ENCODE data around the gene PRSS48. TPM values are rescaled to one million over a fixed set of nuclear protein-coding genes. Genes with fewer than 3 reads are reported as not detected.
"Not testable (repeated sequence)": the region's sequence is repeated elsewhere in the genome, so short reads cannot be mapped to it uniquely, and the experiment has no call there.

Gene PRSS48
- total RNA-seq, 1 donor from 2014 or later: not detected

DNA sequence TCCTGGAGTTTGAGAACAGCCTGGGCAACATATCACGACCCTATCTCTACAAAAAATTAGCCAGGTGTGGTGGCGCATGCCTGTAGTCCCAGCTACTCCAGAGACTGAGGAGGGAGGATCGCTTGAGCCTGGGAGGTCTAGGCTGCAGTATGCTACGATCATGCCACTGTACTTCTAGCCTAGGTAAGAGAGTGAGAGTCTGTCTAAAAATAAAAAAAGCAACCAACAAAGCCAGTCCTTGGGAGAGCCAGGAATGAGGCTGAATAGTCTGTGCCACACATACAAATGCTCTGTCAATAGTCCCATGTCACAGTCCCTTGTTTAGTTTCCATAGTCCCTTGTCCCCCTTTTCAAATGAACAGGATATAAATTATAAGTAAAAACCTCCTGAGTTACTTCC lies 19.3 kb upstream of the PRSS48 start:
- Histone ChIP-seq H3K9me3 (ENCODE audit: control insufficient read depth in 3 of 3, low read length in 3 of 3) (no peaks in the 10 kb centered on the region), H3K27ac (ENCODE audit: low read depth, low read length) (peak overlapping the region; percentile 51), H3K4me1 (ENCODE audit: control insufficient read depth in 3 of 3, insufficient read depth in 3 of 3, low read length in 3 of 3) (peaks cover 3 to 21% (median 7%) of the 10 kb centered on the region in 3 donors), H3K36me3 (ENCODE audit: control insufficient read depth in 3 of 3, insufficient read depth in 3 of 3, low read length in 3 of 3) (no peaks in the 10 kb centered on the region), H3K4me3 (ENCODE audit: low read length in 3 of 3) (no peak overlapping the region), H3K9ac (ENCODE audit: low read depth in 1 of 3, low read length in 3 of 3) (no peak overlapping the region), H3K27me3 (ENCODE audit: control insufficient read depth in 3 of 3, insufficient read depth in 3 of 3, low read length in 3 of 3) (no peaks in the 10 kb centered on the region)

GRCh38 chr4:151259752-151260151 lies 17.2 kb upstream of the PRSS48 start:
- H3K27ac ChIP-seq (ENCODE audit: low read depth, low read length): no peak overlapping the region
- no peaks in the 10 kb centered on the region for H3K27me3 ChIP-seq (ENCODE audit: control insufficient read depth in 3 of 3, insufficient read depth in 3 of 3, low read length in 3 of 3)
- H3K9ac ChIP-seq (ENCODE audit: low read depth in 1 of 3, low read length in 3 of 3): no peak overlapping the region
- peaks cover 9 to 30% (median 17%) of the 10 kb centered on the region in 3 donors for H3K4me1 ChIP-seq (ENCODE audit: control insufficient read depth in 3 of 3, insufficient read depth in 3 of 3, low read length in 3 of 3)
- H3K9me3 ChIP-seq (ENCODE audit: control insufficient read depth in 3 of 3, low read length in 3 of 3): no peaks in the 10 kb centered on the region
- H3K36me3 ChIP-seq (ENCODE audit: control insufficient read depth in 3 of 3, insufficient read depth in 3 of 3, low read length in 3 of 3): no peaks in the 10 kb centered on the region
- H3K4me3 ChIP-seq (ENCODE audit: low read length in 3 of 3): no peak overlapping the region

DNA sequence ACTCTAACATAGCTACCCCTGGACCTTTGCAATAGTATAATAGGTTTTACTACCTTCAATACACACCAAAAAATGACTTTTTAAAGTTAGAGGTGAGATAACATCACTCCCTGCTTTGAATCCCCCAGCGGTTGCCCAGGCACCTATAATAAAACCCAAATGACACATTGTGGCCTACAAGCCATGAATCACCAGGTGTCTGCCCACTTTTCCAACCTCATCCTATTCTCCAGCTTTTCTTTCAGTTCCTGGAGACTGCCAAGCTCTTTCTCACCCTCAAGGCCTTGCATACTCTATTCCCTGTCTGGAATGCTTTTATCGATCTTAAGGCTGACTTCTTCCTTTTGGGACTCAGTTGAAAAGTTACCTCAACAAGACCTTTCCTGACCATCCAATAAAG lies 16.4 kb upstream of the PRSS48 start:
- Histone ChIP-seq H3K9ac (ENCODE audit: low read depth in 1 of 3, low read length in 3 of 3) (no peak overlapping the region), H3K36me3 (ENCODE audit: control insufficient read depth in 3 of 3, insufficient read depth in 3 of 3, low read length in 3 of 3) (no peaks in the 10 kb centered on the region), H3K27ac (ENCODE audit: low read depth, low read length) (no peak overlapping the region), H3K4me1 (ENCODE audit: control insufficient read depth in 3 of 3, insufficient read depth in 3 of 3, low read length in 3 of 3) (peaks cover 9 to 30% (median 17%) of the 10 kb centered on the region in 3 donors), H3K27me3 (ENCODE audit: control insufficient read depth in 3 of 3, insufficient read depth in 3 of 3, low read length in 3 of 3) (no peaks in the 10 kb centered on the region), H3K4me3 (ENCODE audit: low read length in 3 of 3) (no peak overlapping the region), H3K9me3 (ENCODE audit: control insufficient read depth in 3 of 3, low read length in 3 of 3) (no peaks in the 10 kb centered on the region)

- Histone ChIP-seq H3K4me1 (ENCODE audit: control insufficient read depth in 3 of 3, insufficient read depth in 3 of 3, low read length in 3 of 3) (peaks cover 7 to 21% (median 17%) of the 10 kb centered on the region in 3 donors), H3K4me3 (ENCODE audit: low read length in 3 of 3) (no peak overlapping the region), H3K27ac (ENCODE audit: low read depth, low read length) (peak overlapping the region; percentile 31), H3K9me3 (ENCODE audit: control insufficient read depth in 3 of 3, low read length in 3 of 3) (no peaks in the 10 kb centered on the region), H3K36me3 (ENCODE audit: control insufficient read depth in 3 of 3, insufficient read depth in 3 of 3, low read length in 3 of 3) (no peaks in the 10 kb centered on the region), H3K27me3 (ENCODE audit: control insufficient read depth in 3 of 3, insufficient read depth in 3 of 3, low read length in 3 of 3) (no peaks in the 10 kb centered on the region), H3K9ac (ENCODE audit: low read depth in 1 of 3, low read length in 3 of 3) (no peak overlapping the region)
Measured at GRCh38 chr4:151263455-151263854, 13.5 kb upstream of the PRSS48 start.

DNA sequence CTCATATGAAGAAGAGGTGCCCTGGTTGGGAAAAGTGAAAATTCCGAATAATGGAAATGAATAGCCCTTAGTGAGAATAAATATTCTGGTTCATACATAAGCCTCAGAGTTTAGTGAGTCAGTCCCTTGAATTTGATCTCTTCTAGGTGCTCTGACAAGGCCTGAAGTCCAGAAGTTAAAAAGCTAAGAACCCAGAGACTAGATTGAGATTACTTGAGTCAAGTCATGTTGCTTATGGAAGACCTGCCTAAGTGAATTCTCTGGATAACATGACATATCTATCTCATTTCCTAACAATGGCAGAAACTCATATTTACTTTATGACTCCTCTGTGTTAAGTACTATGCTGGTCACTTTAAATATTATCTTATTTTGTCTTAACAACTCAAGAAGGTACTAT lies 10.5 kb upstream of the PRSS48 start:
- Histone ChIP-seq H3K27ac (ENCODE audit: low read depth, low read length) (no peak overlapping the region), H3K9me3 (ENCODE audit: control insufficient read depth in 3 of 3, low read length in 3 of 3) (no peaks in the 10 kb centered on the region), H3K4me3 (ENCODE audit: low read length in 3 of 3) (no peak overlapping the region), H3K27me3 (ENCODE audit: control insufficient read depth in 3 of 3, insufficient read depth in 3 of 3, low read length in 3 of 3) (no peaks in the 10 kb centered on the region), H3K9ac (ENCODE audit: low read depth in 1 of 3, low read length in 3 of 3) (no peak overlapping the region), H3K4me1 (ENCODE audit: control insufficient read depth in 3 of 3, insufficient read depth in 3 of 3, low read length in 3 of 3) (peaks cover 7 to 17% (median 17%) of the 10 kb centered on the region in 3 donors), H3K36me3 (ENCODE audit: control insufficient read depth in 3 of 3, insufficient read depth in 3 of 3, low read length in 3 of 3) (no peaks in the 10 kb centered on the region)

- H3K36me3 ChIP-seq (ENCODE audit: control insufficient read depth in 3 of 3, insufficient read depth in 3 of 3, low read length in 3 of 3): no peaks in the 10 kb centered on the region
- no peak overlapping the region for H3K9ac ChIP-seq (ENCODE audit: low read depth in 1 of 3, low read length in 3 of 3)
- H3K4me1 ChIP-seq (ENCODE audit: control insufficient read depth in 3 of 3, insufficient read depth in 3 of 3, low read length in 3 of 3): peaks cover 7 to 16% (median 14%) of the 10 kb centered on the region in 3 donors
- no peaks in the 10 kb centered on the region for H3K27me3 ChIP-seq (ENCODE audit: control insufficient read depth in 3 of 3, insufficient read depth in 3 of 3, low read length in 3 of 3)
- H3K27ac ChIP-seq (ENCODE audit: low read depth, low read length): no peak overlapping the region
- H3K9me3 ChIP-seq (ENCODE audit: control insufficient read depth in 3 of 3, low read length in 3 of 3): no peaks in the 10 kb centered on the region
- H3K4me3 ChIP-seq (ENCODE audit: low read length in 3 of 3): no peak overlapping the region
Measured at GRCh38 chr4:151267104-151267503, 9.9 kb upstream of the PRSS48 start.

DNA sequence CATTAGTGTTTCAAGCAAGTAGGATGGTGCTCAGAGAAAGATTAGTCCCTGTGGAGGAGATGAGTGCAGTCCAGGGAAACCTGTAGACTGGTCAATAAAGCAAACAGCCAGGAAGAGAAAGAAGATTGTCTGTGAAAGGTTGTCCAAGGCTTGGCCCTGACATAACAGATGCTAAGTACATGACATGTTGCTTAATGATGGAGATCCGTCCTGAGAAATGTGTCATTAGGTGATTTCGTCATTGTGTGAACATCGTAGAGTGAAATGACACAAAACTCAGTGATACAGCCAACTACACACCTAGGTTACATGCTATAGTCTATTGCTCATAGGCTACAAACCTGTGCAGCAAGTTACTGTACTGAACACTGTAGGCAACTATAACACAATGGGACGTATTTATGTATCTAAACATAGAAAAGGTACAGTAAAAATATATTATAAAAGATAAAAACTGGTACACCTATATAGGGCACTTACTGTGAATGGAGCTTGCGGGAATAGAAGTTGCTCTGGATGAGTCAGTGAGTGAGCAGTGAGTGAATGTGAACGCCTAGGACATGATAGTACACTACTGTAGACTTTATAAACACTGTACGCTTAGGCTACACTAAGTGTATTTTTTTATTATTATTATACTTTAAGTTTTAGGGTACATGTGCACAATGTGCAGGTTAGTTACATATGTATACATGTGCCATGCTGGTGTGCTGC lies 9.0 kb upstream of the PRSS48 start:
- Histone ChIP-seq H3K36me3 (ENCODE audit: control insufficient read depth in 3 of 3, insufficient read depth in 3 of 3, low read length in 3 of 3) (no peaks in the 10 kb centered on the region), H3K27me3 (ENCODE audit: control insufficient read depth in 3 of 3, insufficient read depth in 3 of 3, low read length in 3 of 3) (no peaks in the 10 kb centered on the region), H3K9ac (ENCODE audit: low read depth in 1 of 3, low read length in 3 of 3) (no peak overlapping the region), H3K27ac (ENCODE audit: low read depth, low read length) (no peak overlapping the region), H3K4me3 (ENCODE audit: low read length in 3 of 3) (no peak overlapping the region), H3K9me3 (ENCODE audit: control insufficient read depth in 3 of 3, low read length in 3 of 3) (no peaks in the 10 kb centered on the region), H3K4me1 (ENCODE audit: control insufficient read depth in 3 of 3, insufficient read depth in 3 of 3, low read length in 3 of 3) (peaks cover 5 to 7% (median 6%) of the 10 kb centered on the region in 3 donors)

- H3K4me1 ChIP-seq (ENCODE audit: control insufficient read depth in 3 of 3, insufficient read depth in 3 of 3, low read length in 3 of 3); H3K4me3 ChIP-seq (ENCODE audit: low read length in 3 of 3); H3K9me3 ChIP-seq (ENCODE audit: control insufficient read depth in 3 of 3, low read length in 3 of 3); H3K27me3 ChIP-seq (ENCODE audit: control insufficient read depth in 3 of 3, insufficient read depth in 3 of 3, low read length in 3 of 3); H3K9ac ChIP-seq (ENCODE audit: low read depth in 1 of 3, low read length in 3 of 3); H3K27ac ChIP-seq (ENCODE audit: low read depth, low read length); H3K36me3 ChIP-seq (ENCODE audit: control insufficient read depth in 3 of 3, insufficient read depth in 3 of 3, low read length in 3 of 3): not testable (repeated sequence)
Measured at GRCh38 chr4:151268905-151269304, 8.1 kb upstream of the PRSS48 start.

GRCh38 chr4:151284534-151285245 lies 7.7 kb downstream of the PRSS48 start:
- no peak overlapping the region for H3K4me3 ChIP-seq (ENCODE audit: low read length in 3 of 3)
- H3K9me3 ChIP-seq (ENCODE audit: control insufficient read depth in 3 of 3, low read length in 3 of 3): no peaks in the 10 kb centered on the region
- H3K36me3 ChIP-seq (ENCODE audit: control insufficient read depth in 3 of 3, insufficient read depth in 3 of 3, low read length in 3 of 3): no peaks in the 10 kb centered on the region
- no peak overlapping the region for H3K9ac ChIP-seq (ENCODE audit: low read depth in 1 of 3, low read length in 3 of 3)
- H3K27ac ChIP-seq (ENCODE audit: low read depth, low read length): no peak overlapping the region
- H3K4me1 ChIP-seq (ENCODE audit: control insufficient read depth in 3 of 3, insufficient read depth in 3 of 3, low read length in 3 of 3): peaks cover 0 to 9% (median 0%) of the 10 kb centered on the region in 3 donors
- no peaks in the 10 kb centered on the region for H3K27me3 ChIP-seq (ENCODE audit: control insufficient read depth in 3 of 3, insufficient read depth in 3 of 3, low read length in 3 of 3)

GRCh38 chr4:151287409-151287808 lies 10.4 kb downstream of the PRSS48 start:
- no peaks in the 10 kb centered on the region for H3K36me3 ChIP-seq (ENCODE audit: control insufficient read depth in 3 of 3, insufficient read depth in 3 of 3, low read length in 3 of 3)
- no peaks in the 10 kb centered on the region for H3K9me3 ChIP-seq (ENCODE audit: control insufficient read depth in 3 of 3, low read length in 3 of 3)
- H3K9ac ChIP-seq (ENCODE audit: low read depth in 1 of 3, low read length in 3 of 3): no peak overlapping the region
- no peaks in the 10 kb centered on the region for H3K27me3 ChIP-seq (ENCODE audit: control insufficient read depth in 3 of 3, insufficient read depth in 3 of 3, low read length in 3 of 3)
- no peak overlapping the region for H3K4me3 ChIP-seq (ENCODE audit: low read length in 3 of 3)
- peaks cover 0 to 13% (median 0%) of the 10 kb centered on the region in 3 donors for H3K4me1 ChIP-seq (ENCODE audit: control insufficient read depth in 3 of 3, insufficient read depth in 3 of 3, low read length in 3 of 3)
- no peak overlapping the region for H3K27ac ChIP-seq (ENCODE audit: low read depth, low read length)
